Activated CD4-positive, alpha-beta T cell treated with anti-CD3 and anti-CD28 coated beads for 48 hours (primary cell): ENCODE results near the gene F11R.
"Not testable (repeated sequence)": the region's sequence is repeated elsewhere in the genome, so short reads cannot be mapped to it uniquely, and the experiment has no call there.

Experiments
- DNase-seq: peaks from one replicate; pipeline ENCODE4 v3.0.0-alpha.2; 2020

The F11R gene

DNA sequence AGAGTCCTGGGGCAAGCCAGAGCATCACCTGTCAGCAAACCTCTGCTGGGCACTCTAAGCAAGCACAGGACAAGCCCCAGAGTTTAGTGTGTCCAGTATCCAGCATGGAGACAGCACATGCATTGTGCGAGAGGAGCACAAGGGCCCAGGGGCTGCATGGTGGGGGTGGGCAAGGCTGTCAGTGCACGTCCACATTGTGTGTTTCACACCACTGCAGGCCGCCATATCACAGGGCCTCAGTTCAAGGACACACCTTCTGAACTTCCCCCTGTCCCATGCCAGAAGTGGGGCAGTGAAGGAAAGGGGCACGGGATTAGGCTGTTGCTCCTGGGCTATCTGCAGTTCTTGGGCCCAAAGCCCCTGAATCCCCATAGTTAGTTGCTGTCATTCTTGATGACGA is 18.6 kb upstream of the F11R start:
- no peak for DNase-seq

DNA sequence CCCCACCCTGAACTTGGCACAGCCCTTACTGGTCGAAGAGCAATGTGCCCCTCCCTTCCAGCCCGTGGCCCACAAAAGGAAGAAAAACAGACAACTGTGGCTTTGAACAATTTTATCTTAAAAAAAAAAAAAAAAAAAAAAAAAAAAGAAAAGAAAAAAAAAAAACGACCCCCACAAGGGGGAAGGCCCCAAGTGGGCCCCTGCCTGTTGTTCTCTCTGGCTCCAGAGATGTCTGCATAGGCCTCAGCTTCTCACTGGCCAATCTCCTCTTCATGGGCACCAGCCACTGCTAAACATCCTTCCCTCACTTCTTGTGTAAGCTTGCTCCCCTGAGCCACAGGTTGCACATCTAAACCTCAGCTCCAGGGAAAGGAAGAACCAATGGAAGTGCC is 18.2 kb upstream of the F11R start:
- no peak for DNase-seq

DNA sequence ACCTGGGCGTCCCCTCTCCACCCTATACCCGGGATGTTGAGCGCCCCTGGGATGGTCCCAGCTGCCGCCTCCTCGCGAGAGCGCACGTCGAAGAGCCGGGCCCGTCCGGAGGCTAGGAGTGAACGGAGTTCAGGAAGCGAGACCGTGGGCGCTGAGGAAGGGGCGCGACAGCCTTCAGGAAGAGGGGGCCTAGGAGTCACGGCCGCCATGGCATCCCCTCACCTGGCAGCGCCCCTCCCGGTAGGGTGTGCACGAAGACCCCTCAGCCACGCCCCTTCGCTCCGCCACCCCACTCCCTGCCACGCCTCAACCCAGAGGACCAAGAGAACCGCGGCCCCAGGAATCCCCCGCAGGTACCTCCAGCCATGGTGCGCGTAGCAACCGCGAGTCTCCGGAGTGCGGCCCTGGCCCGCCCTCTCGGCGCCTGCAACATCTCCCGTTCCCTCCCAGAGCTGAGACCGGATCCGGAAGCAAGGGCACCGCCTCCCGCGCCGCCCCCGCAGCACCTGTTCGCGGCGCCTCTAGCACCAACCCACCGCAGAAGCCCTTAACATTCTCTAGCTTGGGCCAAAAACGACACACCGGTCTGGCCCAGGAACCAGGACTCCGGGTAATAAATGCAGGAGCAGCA is 17.7 kb upstream of the F11R start, which contains the start of gene TSTD1:
TSTD1 (minus strand) TSS at position 442 of the 631 bp plus-strand sequence; CDS start at position 367, 75 bp downstream.
- peak; percentile 90 for DNase-seq

DNA sequence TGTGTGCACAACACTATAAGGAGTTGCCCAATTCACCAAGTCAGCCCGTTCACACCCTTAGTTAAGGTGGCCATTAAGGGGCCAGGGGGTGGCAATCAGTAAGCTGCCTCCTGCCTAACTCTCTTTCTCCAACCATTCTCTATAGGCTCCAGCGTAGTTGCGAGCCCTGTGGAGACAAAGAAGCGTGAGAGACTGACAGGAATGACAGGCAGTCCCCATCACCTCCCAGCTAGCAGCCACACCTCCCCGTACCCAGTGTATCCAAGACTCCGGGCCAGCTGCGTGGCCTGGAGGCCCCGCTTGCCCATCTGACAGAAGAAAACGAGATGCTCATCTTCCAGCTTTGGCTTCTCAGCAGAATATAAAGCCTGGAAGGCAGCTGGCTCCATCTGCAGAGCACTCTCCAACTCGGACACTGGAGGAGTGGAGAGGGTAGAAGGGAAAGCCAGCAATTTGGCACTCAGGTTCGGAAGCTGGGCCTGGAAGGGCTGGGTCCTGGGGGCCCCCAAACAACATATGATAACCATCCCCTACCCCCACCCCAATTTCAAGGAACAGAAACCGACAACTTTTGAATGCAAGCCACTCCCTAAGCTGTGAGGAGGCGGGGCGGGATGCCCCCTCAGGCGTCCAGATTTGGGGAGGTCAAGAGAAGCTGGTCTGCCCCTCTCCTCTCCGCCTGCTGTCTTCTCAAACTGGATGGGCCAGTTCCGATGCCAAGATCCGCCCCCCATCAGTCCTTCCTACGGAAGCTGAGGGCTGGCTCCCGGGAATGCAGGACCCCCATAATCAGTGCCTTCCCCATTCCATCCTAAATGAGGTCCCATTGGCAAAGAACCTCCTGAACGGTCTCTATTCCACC is 16.9 kb upstream of the F11R start:
- DNase-seq: no peak

DNA sequence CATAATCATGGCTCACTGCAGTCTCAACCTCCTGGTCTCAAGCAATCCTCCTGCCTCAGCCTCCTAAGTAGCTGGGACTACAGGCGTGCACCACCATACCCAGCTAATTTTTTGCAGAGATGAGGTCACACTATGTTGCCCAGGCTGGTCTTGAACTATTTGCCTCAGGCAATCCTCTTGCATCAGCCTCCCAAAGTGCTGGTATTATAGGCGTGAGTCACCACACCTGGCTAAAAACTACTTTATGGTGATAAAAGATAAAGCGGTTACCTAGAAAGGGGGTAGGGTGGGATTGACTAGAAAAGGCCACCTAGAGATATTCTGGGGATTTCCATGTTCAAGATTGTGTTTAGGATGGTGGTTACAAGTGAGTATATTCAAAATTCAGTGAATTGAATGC is 12.8 kb upstream of the F11R start:
- DNase-seq: no peak

DNA sequence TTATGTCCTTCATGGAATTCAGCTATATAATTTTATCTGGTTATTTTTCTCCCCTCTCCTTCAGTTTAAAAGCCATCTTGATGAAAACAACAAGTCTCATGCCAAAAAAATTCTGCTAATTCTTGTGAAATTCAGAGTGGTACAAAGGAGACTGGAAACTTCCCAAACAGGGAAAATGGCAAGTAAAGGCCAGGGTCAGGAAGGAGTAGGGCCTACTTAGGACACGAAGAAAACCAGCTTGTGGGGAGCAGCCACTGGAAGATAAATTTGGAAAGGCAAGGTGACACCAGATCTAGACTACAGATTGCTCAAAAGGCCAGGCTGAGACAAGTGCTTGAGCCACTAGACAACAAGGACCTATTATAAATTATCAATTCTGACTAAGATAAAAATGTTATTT is 11.5 kb upstream of the F11R start:
- DNase-seq: no peak

DNA sequence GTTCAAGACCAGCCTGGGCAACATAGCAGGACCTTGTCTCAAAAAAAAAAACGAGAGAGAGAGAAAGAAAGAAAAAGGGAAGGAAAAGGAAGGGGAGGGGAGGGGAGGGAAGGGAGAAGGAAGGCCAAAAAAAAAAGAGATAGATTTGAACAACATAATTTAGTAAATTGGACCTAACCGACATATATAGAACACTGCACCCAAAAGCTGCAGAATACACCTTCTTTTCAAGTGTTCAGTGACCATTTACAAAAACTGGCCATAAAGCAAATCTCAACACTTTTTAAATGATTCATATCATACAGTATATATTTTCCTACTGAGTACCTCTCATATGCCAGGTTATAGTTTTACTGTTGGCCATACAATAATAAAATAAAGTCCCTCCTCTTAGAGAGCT is 10.9 kb upstream of the F11R start:
- DNase-seq: no peak

DNA sequence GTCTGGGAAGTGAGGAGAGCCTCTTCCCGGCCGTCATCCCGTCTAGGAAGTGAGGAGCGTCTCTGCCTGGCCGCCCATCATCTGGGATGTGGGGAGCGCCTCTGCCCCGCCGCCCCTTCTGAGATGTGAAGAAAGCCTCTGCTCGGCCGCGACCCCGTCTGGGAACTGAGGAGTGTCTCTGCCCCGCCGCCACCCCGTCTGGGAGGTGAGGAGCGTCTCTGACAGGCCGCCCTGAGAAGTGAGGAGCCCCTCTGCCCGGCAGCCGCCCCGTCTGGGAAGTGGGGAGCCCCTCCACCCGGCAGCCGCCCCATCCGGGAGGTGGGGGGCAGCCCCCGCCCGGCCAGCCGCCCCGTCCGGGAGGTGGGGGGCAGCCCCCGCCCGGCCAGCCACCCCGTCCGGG is 8.5 kb upstream of the F11R start:
- not testable (repeated sequence) for DNase-seq

DNA sequence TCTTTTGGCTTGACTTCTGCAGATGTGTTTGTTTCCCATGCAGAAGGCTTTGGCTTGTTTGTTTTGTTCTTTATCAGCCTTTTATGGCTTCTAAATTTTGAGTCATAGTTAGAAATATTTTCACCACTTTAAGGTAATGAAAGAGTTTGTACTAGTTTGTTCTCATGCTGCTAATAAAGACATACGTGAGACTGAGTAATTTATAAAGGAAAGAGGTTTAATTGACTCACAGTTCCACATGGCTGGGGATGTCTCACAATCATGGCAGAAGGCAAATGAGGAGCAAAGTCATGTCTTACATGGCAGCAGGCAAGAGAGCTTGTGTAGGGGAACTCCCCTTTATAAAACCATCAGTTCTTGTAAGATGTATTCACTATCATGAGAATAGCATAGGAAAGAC is 6.0 kb upstream of the F11R start:
- not testable (repeated sequence) for DNase-seq

DNA sequence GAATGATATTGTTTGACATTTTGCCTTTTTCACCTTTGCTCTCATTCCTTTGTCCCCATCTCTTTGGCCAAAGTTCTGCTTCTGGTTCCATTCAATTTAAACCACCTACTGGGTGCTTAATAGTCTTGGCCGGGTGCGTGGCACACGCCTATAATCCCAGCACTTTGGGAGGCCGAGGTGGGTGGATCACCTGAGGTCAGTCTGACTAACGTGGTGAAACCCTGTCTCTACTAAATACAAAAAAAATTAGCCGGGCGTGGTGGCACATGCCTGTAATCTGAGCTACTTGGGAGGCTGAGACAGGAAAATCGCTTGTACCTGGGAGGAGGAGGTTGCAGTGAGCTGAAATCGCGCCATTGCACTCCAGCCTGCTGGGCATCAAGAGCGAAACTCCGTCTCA is 1.5 kb upstream of the F11R start:
- not testable (repeated sequence) for DNase-seq

DNA sequence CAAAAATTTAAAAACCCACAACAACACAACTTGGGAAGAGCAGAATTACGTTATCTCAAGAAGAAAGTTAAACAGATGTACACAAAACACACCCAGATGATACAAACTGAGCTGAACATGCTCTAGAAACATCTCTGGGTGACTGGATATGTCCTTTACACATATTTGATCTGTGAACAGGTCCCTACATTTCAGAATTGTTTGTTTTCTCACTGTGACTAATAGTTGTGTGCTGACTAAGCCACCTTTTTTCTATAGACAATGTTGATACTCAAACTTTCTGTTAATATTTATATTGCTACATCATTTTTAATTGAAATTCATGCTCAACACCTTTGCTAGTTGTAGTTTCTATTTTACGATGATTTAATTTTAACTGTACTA is 1.0 kb upstream of the F11R start:
- no peak for DNase-seq

DNA sequence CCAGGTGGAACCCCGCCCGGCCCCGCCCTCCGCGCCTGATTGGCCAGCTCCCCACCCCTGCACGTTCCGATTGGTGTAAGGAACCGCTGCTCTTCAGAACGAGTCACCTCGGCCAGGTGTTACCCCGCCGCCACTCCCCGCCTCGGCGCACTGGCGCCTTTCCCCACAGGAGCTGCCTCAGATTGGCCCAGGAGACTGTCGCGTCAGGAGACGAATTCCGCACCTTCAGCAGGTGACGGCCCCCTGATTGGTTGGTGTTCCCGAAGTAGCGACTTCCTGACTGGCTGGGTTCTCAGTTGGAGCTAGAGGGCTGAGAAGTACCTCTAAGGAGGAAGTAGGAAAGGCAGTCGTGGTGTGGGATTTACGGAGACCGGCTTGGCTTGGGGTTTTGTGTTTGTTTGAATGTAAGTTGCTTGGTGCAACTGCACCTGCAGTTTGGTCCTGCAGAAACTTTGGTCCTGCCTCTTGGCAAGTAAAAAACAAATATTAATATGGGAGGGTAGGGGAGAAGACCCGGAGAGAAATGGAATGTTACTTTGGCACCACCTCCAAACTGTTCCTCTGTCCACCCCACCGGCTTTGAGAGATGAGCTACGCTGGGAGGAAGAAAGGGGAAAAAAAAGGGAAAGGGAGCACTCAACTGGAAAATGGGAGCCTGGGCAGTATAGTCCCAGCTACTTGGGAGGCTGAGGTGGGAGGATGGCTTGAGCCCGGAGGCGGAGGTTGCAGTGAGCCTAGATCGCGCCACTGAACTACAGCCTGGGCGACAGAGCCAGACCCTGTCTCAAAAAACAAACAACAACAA is 415 bp upstream of the F11R start:
- DNase-seq: peak; percentile 90

DNA sequence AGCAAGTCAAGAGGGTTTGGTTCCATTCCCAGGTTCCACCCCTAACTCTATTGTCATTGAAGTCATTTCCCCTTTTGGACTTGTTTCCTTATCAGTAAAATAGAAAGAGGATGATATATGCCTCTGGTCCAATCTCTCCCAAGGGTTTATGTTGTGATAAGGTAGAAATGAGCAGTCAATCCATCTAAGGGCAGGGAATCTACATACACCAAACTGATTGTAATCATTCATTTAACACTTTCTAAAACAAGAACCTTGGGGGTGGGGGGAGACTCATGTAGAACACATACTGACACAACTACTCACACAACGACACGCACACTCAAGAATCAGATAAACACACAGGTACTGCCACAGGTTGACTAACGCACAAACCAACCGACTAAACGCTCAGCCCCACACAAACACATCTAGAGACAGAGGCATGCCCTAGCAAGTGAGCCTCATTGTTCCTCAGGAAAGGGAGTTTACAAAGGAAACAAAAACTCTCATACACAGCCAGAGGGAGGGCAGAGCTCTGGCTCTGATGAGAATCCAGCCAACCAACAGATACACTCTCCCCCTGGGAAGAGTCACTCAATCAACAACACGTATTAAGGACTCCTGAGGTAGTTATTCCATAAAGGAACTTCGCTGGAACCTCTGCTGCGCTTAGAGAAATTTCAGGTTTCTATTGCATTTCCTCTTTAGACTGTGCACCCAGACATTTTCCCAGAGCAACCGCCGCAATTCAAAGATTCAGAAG is 1.0 kb downstream of the F11R start:
- no peak for DNase-seq

DNA sequence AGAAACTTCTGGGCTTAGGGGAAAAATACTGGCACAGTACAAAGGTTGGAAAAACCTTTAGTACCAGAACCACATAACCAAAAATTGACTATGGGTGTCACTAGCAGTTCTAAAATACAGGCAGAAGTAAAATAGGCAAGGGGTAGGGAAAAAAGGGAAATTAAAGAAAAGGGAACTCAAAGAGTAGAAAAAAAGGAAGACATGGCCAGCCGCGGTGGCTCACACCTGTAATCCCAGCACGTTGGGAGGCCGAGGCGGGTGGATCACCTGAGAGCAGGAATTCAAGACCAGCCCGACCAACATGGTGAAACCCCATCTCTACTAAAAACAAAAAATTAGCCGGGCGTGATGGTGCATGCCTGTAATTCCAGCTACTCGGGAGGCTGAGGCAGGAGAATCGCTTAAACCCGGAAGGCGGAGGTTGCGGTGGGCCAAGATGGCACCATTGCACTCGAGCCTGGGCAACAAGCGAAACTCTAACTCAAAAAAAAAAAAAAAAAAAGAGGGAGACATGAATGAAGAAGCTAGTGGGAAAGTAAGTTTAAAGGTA is 1.8 kb downstream of the F11R start:
- DNase-seq: not testable (repeated sequence)

DNA sequence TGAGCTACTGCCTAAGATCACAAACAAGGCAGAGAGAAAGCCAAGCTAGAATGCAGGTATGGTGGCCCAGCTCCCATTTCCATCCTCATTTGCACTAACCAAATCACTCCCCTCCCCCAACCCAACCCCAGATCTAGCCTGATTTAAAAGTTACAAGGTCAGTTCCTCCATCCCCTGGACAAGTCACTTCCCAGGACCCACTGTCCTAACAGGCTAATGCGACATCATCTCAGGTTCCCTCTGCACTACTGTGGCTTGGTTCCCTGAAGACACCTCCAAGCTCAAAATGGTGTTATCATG is 2.4 kb downstream of the F11R start:
- no peak for DNase-seq

DNA sequence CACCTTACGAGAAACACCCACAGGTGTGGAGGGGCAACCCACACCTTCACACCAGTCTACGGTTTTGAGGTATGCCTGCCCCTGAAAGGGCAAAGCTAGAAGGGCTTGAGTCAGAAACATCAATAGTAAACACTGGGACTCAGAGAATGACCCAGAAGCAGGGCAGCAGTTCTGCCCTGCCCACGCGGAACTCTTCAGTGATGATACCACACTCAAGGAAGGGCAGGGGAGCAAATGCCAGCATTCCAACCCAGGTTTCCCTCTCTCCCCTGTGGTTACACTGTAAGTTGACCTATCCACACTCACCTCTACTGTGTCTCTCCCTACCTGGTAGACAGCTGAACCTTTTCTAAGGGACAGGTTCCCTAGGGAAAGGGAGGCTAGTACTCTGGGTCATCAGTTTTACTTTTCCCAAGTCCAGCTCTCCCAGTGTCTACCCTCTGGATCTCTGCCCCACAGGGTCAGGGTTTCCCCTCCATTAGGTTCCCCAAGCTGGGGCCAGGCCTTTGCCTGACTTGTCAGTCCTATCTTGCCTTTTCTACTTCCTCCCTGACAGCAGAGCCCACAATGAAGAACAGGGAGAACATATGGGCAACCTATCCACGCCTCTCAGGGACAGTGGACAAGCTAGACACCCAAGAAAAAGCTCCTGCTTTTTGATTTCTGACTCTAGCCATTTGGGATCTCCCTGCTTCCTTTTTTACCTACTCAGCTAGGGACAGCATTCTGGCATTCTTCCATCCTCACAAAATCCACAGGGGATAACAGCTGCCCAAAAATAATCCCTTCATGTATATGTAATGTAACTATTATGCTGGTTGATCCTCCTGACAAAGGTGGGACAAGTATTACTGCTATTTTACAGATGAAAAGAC is 3.0 kb downstream of the F11R start:
- DNase-seq: no peak

DNA sequence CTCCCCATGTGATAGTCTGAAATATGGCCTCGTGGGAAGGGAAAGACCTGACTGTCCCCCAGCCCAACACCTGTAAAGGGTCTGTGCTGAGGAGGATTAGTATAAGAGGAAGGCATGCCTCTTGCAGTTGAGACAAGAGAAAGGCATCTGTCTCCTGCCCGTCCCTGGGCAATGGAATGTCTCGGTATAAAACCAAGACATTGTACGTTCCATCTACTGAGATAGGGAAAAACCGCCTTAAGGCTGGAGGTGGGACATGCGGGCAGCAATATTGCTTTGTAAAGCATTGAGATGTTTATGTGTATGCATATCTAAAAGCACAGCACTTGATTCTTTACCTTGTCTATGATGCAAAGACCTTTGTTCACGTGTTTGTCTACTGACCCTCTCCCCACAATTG is 3.8 kb downstream of the F11R start:
- DNase-seq: not testable (repeated sequence)

DNA sequence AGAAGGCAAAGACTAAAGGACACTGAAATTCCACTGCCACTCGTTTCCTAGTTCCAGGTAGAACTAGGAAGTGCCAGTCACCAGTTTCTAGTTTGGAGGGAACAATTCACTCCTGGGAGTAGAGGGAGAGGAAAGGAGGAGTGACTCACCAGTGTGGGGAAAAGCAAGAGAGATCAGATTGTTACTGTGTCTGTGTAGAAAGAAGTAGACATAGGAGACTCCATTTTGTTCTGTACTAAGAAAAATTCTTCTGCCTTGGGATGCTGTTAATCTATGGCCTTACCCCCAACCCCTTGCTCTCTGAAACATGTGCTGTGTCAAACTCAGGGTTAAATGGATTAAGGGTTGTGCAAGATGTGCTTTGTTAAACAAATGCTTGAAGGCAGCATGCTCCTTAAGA is 4.3 kb downstream of the F11R start:
- DNase-seq: not testable (repeated sequence)

DNA sequence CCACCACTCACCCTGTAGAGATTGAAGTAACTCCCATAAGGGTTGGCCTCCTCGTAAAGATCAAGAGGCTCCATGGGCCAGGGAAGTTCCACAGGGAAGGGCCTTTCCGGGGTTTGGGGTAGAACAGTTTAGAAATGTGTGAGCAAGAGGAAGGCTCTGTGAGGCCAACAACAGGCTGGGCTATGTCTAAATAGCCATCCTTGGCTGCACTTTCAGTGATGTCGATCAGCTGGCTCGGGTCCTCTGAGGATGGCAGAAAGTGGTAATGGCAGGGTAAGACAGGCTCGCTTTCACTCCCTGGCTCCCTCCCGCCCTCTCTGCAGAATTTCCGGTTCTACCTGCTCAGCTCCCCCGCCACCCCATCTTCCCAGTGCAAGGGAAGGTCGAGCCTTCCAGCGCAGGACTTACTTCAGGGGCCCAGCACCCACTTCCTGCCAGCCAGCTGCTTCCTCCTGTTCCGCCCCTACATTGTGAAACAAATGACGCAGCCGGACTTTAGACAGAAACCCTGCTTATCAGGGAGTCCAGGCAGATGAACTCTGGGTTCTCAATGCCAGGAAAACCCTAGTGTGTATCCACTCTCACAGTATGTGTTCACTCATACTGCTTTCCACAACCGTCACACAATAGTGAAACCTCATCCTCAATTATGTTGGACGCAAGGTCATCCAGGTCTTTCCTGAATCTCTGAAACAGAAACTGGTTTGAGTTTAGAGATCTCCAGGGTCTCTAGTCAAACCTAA is 7.3 kb downstream of the F11R start:
- DNase-seq: peak; percentile 80

DNA sequence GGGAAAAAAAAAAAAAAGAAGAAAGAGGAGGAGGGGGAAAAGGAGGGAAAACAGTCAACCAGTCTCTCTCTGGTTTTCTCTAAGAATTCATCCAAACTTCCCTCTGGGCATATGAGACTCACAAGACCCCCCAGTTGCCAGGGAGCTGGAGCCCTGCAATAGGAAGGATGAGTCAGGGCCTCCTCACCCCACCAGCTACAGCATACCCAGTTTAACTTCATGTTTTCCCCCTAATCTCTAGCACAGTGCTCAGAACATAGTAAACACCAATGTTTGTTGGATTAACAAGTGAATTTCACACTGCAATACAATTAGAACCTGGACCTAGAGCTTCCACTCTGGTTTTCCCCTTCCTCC is 7.8 kb downstream of the F11R start:
- no peak for DNase-seq

DNA sequence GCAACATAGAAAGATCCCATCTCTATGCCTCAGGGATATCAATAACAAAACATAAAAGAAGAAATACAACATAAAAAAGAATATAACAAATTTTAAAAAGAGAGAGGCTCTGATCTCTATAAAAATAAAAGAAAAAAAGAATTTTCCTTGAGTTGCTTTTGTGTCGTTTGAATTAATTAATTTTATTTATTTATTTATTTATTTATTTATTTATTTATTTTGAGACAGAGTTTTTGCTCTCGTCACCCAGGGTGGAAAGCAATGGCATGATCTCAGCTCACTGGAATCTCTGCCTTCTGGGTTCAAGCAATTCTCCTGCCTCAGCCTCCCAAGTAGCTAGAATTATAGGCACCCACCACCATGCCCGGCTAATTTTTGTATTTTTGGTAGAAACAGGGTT is 8.5 kb downstream of the F11R start:
- no peak for DNase-seq
